Measurements from ENCODE around the gene PLS3. TPM values are rescaled to one million over a fixed set of nuclear protein-coding genes. Genes with fewer than 3 reads are reported as not detected.

Gene PLS3
- total and polyA plus RNA-seq, 2 of the 13 experiments (the other 11 are each of a cell fraction or from before 2014, with no cell fraction given), result 55.7 to 99.9 TPM

GRCh38 chrX:115534383-115534782, 26.6 kb upstream of the PLS3 start (continued):
- TF ChIP-seq, protein P1, sequence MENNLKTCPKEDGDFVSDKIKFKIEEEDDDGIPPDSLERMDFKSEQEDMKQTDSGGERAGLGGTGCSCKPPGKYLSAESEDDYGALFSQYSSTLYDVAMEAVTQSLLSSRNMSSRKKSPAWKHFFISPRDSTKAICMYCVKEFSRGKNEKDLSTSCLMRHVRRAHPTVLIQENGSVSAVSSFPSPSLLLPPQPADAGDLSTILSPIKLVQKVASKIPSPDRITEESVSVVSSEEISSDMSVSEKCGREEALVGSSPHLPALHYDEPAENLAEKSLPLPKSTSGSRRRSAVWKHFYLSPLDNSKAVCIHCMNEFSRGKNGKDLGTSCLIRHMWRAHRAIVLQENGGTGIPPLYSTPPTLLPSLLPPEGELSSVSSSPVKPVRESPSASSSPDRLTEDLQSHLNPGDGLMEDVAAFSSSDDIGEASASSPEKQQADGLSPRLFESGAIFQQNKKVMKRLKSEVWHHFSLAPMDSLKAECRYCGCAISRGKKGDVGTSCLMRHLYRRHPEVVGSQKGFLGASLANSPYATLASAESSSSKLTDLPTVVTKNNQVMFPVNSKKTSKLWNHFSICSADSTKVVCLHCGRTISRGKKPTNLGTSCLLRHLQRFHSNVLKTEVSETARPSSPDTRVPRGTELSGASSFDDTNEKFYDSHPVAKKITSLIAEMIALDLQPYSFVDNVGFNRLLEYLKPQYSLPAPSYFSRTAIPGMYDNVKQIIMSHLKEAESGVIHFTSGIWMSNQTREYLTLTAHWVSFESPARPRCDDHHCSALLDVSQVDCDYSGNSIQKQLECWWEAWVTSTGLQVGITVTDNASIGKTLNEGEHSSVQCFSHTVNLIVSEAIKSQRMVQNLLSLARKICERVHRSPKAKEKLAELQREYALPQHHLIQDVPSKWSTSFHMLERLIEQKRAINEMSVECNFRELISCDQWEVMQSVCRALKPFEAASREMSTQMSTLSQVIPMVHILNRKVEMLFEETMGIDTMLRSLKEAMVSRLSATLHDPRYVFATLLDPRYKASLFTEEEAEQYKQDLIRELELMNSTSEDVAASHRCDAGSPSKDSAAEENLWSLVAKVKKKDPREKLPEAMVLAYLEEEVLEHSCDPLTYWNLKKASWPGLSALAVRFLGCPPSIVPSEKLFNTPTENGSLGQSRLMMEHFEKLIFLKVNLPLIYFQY (CRISPR knock-in tag; IDR thresholded peaks at IDR 0.05; ENCODE audit: borderline replicate concordance), result no peak

DNA sequence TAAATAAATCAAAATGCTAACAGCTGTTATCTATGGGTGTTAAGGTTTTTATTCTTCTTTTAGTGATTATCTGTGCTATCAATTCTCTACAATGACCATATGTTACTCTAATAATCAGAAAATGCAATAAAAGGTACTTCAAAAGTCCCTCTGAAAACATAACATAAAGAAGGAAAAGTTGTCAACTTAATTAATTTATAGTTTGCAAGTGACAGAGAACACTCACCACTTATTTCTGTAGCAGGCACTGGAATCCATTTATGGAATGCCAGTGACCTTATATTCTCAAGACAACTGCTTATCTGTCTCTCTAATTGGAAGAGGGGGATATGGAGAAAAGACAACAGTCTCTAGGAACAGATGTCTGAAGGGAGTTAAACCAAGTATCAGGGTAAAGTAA, 25.6 kb upstream of the PLS3 start:
- ATAC-seq, result no peak
- no peaks in the 10 kb centered on the region for H3K27me3 ChIP-seq (ENCODE audit: control insufficient read depth in 1 of 2, insufficient read depth in 2 of 2, low read length in 2 of 2)
- in situ Hi-C loops (cut with HindIII; ENCODE audit: extremely low pct_ligation_motif_present, low pct_unique_long_range_greater_than_20kb), result no loop called here
- ChIA-PET CTCF (ENCODE audit: low intra/inter-chr PET ratio, low total read pairs) (no interaction called here), POLR2A (no interaction called here)
- no peaks in the 10 kb centered on the region for H3K36me3 ChIP-seq (replicated peaks in 1 of 2; ENCODE audit: control insufficient read depth in 1 of 2, insufficient read depth in 2 of 2, low read length in 2 of 2)
- H3K27ac ChIP-seq (ENCODE audit: extremely low read length, insufficient read depth, low read length), result no peak overlapping the region
- DNase-seq (ENCODE audit: low spot score), result no peak
- H3K4me2 ChIP-seq (ENCODE audit: low read depth, low read length), result no peak overlapping the region
- no peak overlapping the region for H3K4me3 ChIP-seq (replicated peaks in 1 of 3; ENCODE audit: insufficient read depth in 1 of 3, low read depth in 2 of 3, low read length in 3 of 3)
- no peak overlapping the region for H3K9ac ChIP-seq (ENCODE audit: insufficient read depth, low read depth, low read length)
- intact Hi-C loops (cut with micrococcal nuclease; ENCODE audit: unreplicated experiment), result no loop called here
- H3K79me2 ChIP-seq (ENCODE audit: insufficient read depth, low read length), result no peaks in the 10 kb centered on the region
- H3K4me1 ChIP-seq (ENCODE audit: insufficient read depth, low read length), result no peaks in the 10 kb centered on the region
- H3K9me3 ChIP-seq (ENCODE audit: low read length), result no peaks in the 10 kb centered on the region
- TF ChIP-seq, protein P2, sequence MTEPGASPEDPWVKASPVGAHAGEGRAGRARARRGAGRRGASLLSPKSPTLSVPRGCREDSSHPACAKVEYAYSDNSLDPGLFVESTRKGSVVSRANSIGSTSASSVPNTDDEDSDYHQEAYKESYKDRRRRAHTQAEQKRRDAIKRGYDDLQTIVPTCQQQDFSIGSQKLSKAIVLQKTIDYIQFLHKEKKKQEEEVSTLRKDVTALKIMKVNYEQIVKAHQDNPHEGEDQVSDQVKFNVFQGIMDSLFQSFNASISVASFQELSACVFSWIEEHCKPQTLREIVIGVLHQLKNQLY (CRISPR knock-in tag; IDR thresholded peaks at IDR 0.05), result no peak
- TF ChIP-seq FOXK1 (CRISPR knock-in tag; IDR thresholded peaks at IDR 0.05; ENCODE audit: borderline replicate concordance, low read depth) (no peak), ZNF749 (CRISPR knock-in tag; IDR thresholded peaks at IDR 0.05; ENCODE audit: borderline replicate concordance) (no peak), KLF13 (CRISPR knock-in tag; IDR thresholded peaks at IDR 0.05) (no peak), RFX5 (IDR thresholded peaks at IDR 0.05; ENCODE audit: low read depth, low read length) (no peak), BHLHE40 (IDR thresholded peaks at IDR 0.05; ENCODE audit: low read length) (no peak), SSRP1 (CRISPR knock-in tag; IDR thresholded peaks at IDR 0.05) (no peak), AGO1 (IDR thresholded peaks at IDR 0.05; ENCODE audit: low read depth, low read length, poor library complexity, severe bottlenecking) (no peak), NFIC (IDR thresholded peaks at IDR 0.05; ENCODE audit: low read length) (no peak), ADNP (CRISPR knock-in tag; IDR thresholded peaks at IDR 0.05) (no peak), ETV6 (CRISPR knock-in tag; conservative IDR thresholded peaks at IDR 0.05) (no peak), ZNF674 (CRISPR knock-in tag; IDR thresholded peaks at IDR 0.05; ENCODE audit: low read depth) (no peak), ZNF337 (CRISPR knock-in tag; IDR thresholded peaks at IDR 0.05; ENCODE audit: borderline replicate concordance, low read depth) (no peak), SIN3B (IDR thresholded peaks at IDR 0.05; ENCODE audit: low read length) (no peak), TOPORS (CRISPR knock-in tag; IDR thresholded peaks at IDR 0.05) (no peak), JARID2 (CRISPR knock-in tag; IDR thresholded peaks at IDR 0.05; ENCODE audit: insufficient replicate concordance) (no peak), CREM (IDR thresholded peaks at IDR 0.05) (no peak), CREM (CRISPR knock-in tag; IDR thresholded peaks at IDR 0.05) (no peak), ZNF790 (CRISPR knock-in tag; IDR thresholded peaks at IDR 0.05; ENCODE audit: borderline replicate concordance) (no peak)
- no peak overlapping the region for H2AFZ ChIP-seq (ENCODE audit: low read length)
- FAIRE-seq, result no peak
- H4K20me1 ChIP-seq (ENCODE audit: insufficient read depth, low read length), result no peaks in the 10 kb centered on the region
- BruUV-seq (replicated peaks), result no TSS peak
